GM23248 (cell line): ENCODE data around the gene C5AR2.

Experiments
- EZH2 ChIP-seq: fragments of 200-600 bp; sonication (generic); IDR thresholded peaks from 2 replicates; pipeline ENCODE4 v1.6.1; 2018; ENCODE audit warnings: antibody characterized with exemption, mild to moderate bottlenecking; ENCODE audit not compliant: insufficient read depth, poor library complexity, severe bottlenecking
- EZH2phosphoT487 ChIP-seq: fragments of 200-600 bp; sonication (generic); IDR thresholded peaks from 2 replicates; pipeline ENCODE4 v1.6.1; 2018; ENCODE audit warnings: antibody characterized with exemption, moderate library complexity, mild to moderate bottlenecking, low read depth; ENCODE audit not compliant: insufficient read depth

- TF ChIP-seq EZH2 (no peak), EZH2phosphoT487 (no peak)
Measured at GRCh38 chr19:47339196-47339880, 7.4 kb downstream of the C5AR2 start.
